ENCODE results near the gene GRIA1. TPM values are rescaled to one million over a fixed set of nuclear protein-coding genes. Genes with fewer than 3 reads are reported as not detected.

The GRIA1 gene
- total RNA-seq, 1 experiment from 2014 or later: 0.81 TPM

GRCh38 chr5:153751251-153751650 lies 260.8 kb downstream of the GRIA1 start (continued):
- TF ChIP-seq SMAD4 (CRISPR knock-in tag; IDR thresholded peaks at IDR 0.05) (no peak), ZNF423 (CRISPR knock-in tag; IDR thresholded peaks at IDR 0.05) (no peak), ERG (CRISPR knock-in tag; IDR thresholded peaks at IDR 0.05) (no peak), NFATC4 (CRISPR knock-in tag; IDR thresholded peaks at IDR 0.05) (no peak), CREM (CRISPR knock-in tag; IDR thresholded peaks at IDR 0.05) (no peak), PRDM15 (CRISPR knock-in tag; IDR thresholded peaks at IDR 0.05) (no peak), TEAD4 (CRISPR knock-in tag; IDR thresholded peaks at IDR 0.05) (no peak), ZNF396 (CRISPR knock-in tag; IDR thresholded peaks at IDR 0.05; ENCODE audit: borderline replicate concordance) (no peak), USF2 (CRISPR knock-in tag; IDR thresholded peaks at IDR 0.05) (no peak), ZNF263 (CRISPR knock-in tag; IDR thresholded peaks at IDR 0.05; ENCODE audit: low read depth) (no peak), ZSCAN18 (CRISPR knock-in tag; IDR thresholded peaks at IDR 0.05) (no peak)

GRCh38 chr5:153752890-153753289 lies 262.4 kb downstream of the GRIA1 start:
- no peaks in the 10 kb centered on the region for H3K27me3 Mint-ChIP-seq (ENCODE audit: low read depth)
- ATAC-seq (no peak), DNase-seq (ENCODE audit: low spot score) (no peak)
- no peak overlapping the region for H3K27ac Mint-ChIP-seq
- H3K9me3 Mint-ChIP-seq: peaks cover 1% of the 10 kb centered on the region; the same call in 1 of the 2 replicates
- TF ChIP-seq NR2C2 (CRISPR knock-in tag; IDR thresholded peaks at IDR 0.05) (no peak), ZBTB21 (CRISPR knock-in tag; IDR thresholded peaks at IDR 0.05; ENCODE audit: borderline replicate concordance) (no peak), CREB1 (CRISPR knock-in tag; IDR thresholded peaks at IDR 0.05) (no peak), RORB (CRISPR knock-in tag; IDR thresholded peaks at IDR 0.05) (no peak), ATF6 (CRISPR knock-in tag; IDR thresholded peaks at IDR 0.05) (no peak), JAZF1 (CRISPR knock-in tag; IDR thresholded peaks at IDR 0.05) (no peak), TEAD1 (CRISPR knock-in tag; IDR thresholded peaks at IDR 0.05) (no peak)
- H3K4me3 Mint-ChIP-seq: no peak overlapping the region
- peaks cover 5% of the 10 kb centered on the region for H3K4me1 Mint-ChIP-seq
- H3K36me3 Mint-ChIP-seq: no peaks in the 10 kb centered on the region
- ChIA-PET CTCF (no interaction called here), POLR2A (no interaction called here)

All from WTC11 (cell line).